ENCODE measurements around the gene CHCHD3.

- TF ChIP-seq CTCF (IDR thresholded peaks at IDR 0.05) (no peak), POLR2A (IDR thresholded peaks at IDR 0.05) (no peak)
These were observed 223.6 kb downstream of the CHCHD3 start for GRCh38 chr7:132858251-132858650.

All from vagina (tissue), 2 donors.